Heart left ventricle (tissue), 16 donors: Measurements from ENCODE around the gene PIK3CA. TPM values are rescaled to one million over a fixed set of nuclear protein-coding genes. Genes with fewer than 3 reads are reported as not detected.

ENCODE experiments used
- ATAC-seq, 4 donors: fragments of 200-7000 bp; cut with Tn5 transposase; one replicate each; pipeline ENCODE4 v1.9.1; 2020 to 2022; ENCODE audit warnings: moderate library complexity in 4 of 4, mild to moderate bottlenecking in 3 of 4, moderate number of reproducible peaks in 1 of 4
- DNase-seq, 5 donors: peaks; one replicate each; pipeline ENCODE4 v3.0.0-alpha.2; 2020
- H3K27ac ChIP-seq, 12 donors: fragments of 200-600 bp; sonication (generic) in 4 of 12; one replicate each; pipeline versions ENCODE4 v1.5.0 to v1.8.0; 2016 to 2022; ENCODE audit warnings: mild to moderate bottlenecking in 2 of 12
- H3K27me3 ChIP-seq, 9 donors: fragments of 200-600 bp; sonication (generic) in 2 of 9; one replicate each; pipeline versions ENCODE4 v1.5.1 to v1.8.0; 2016 to 2022; ENCODE audit warnings: mild to moderate bottlenecking in 3 of 9
- H3K36me3 ChIP-seq, 9 donors: fragments of 200-600 bp; sonication (generic) in 2 of 9; one replicate each; pipeline versions ENCODE4 v1.5.0 to v1.8.0; 2018 to 2022; ENCODE audit warnings: mild to moderate bottlenecking in 2 of 9
- H3K4me1 ChIP-seq, 12 donors: fragments of 200-600 bp; sonication (generic) in 4 of 12; one replicate each; pipeline versions ENCODE4 v1.5.0 to v1.8.0; 2016 to 2022; ENCODE audit warnings: mild to moderate bottlenecking in 3 of 12
- H3K4me3 ChIP-seq, 12 donors: fragments of 200-600 bp; sonication (generic) in 4 of 12; one replicate each; pipeline versions ENCODE4 v1.5.0 to v1.8.0; 2017 to 2022; ENCODE audit warnings: mild to moderate bottlenecking in 9 of 12, moderate library complexity in 4 of 12
- H3K9me3 ChIP-seq, 12 donors: fragments of 200-600 bp; sonication (generic) in 4 of 12; one replicate each; pipeline versions ENCODE4 v1.5.0 to v1.8.0; 2016 to 2022; ENCODE audit warnings: mild to moderate bottlenecking in 1 of 12
- CTCF ChIP-seq, 12 donors: fragments of 200-600 bp; sonication (generic) in 4 of 12; IDR thresholded peaks; one replicate each; pipeline versions ENCODE4 v1.5.0 to v1.8.0; 2018 to 2022; ENCODE audit warnings: antibody characterized with exemption in 12 of 12, mild to moderate bottlenecking in 5 of 12
- POLR2A ChIP-seq, 2 donors: fragments of 450-650 bp; IDR thresholded peaks; one replicate each; pipeline ENCODE4 v1.6.1; 2017; ENCODE audit warnings: antibody characterized with exemption in 2 of 2, mild to moderate bottlenecking in 2 of 2, moderate library complexity in 2 of 2
- WGBS, 4 donors: extraction: QIAGEN DNeasy Blood & Tissue Kit in 2 of 4; methylation state at CpG; one replicate each; pipeline versions ENCODE4 v1.1.5 to v1.1.7; 2013 to 2018; 5-methylcytosine and 5-hydroxymethylcytosine counted together
- intact Hi-C, 10 donors: fragments of 100-400 bp; cut with DNase I; formaldehyde crosslinking; loops; one replicate each; pipeline versions ENCODE4 v1.11.1 to v1.14.2; 2022
- polyA plus RNA-seq, 2 donors: library from polyadenylated mRNA; stranded (reverse); fragments of 200-250 nt; gene quantifications; one replicate each; pipeline ENCODE4 v1.2.3, GENCODE V29; 2013
- total RNA-seq, 9 donors: library from RNA; depleted of rRNA in 2 of 9; stranded (reverse); fragments of >200 nt in 2 of 9; fragmentation: NEBNext Ultra II Directional in 3 of 9; extraction: Animal tissue kit (Norgen Biotek cat#: 25700) in 3 of 9; gene quantifications; one replicate each; pipeline versions ENCODE4 v1.1.0 to v1.2.4, GENCODE V29; 2016 to 2023
- donor health status: ischemic (EF 13 %, LVEDD 7.1; RV severe dilation, severe dysfunction).
- donor health status: healthy with polysubstance abuse.
- donor health status: DM: no; HTN: yes; CAD: no.
- donor health status: DM: no; HTN: no; CAD: no.
- donor health status: ischemic (EF 25% LVEDD 6.9; RV normal size, moderate dysfunction).
- donor health status: ischemic (EF 25% LVEDD 5.7; RV mildly dilated, moderate dysfunction).
- donor health status: healthy.
- donor health status: DM: yes; HTN: yes; CAD: no.
- donor health status: ischemic (EF 35%, LVEDD 5.7; RV mildly dilated, moderate dysfunction).
- donor health status: nonischemic (EF 11% LVEDD 7.7; RV severe dilation, severe dysfunction).
- donor health status: DM: yes; HTN: yes; CAD: no.
- donor health status: PGD.
- donor health status: ischemic (EF 29% LVEDD 5.4; RV normal size, mild dysfunction).
- donor health status: nonischemic (EF 23%, LVEDD 6.1; RV moderate dilation, normal function).

PIK3CA gene
- total and polyA plus RNA-seq, 11 donors, result 3.1 to 28.0 (median 18.7) TPM

GRCh38 chr3:179289295-179289694 lies 141.1 kb downstream of the PIK3CA start:
- Histone ChIP-seq H3K36me3 (no peaks in the 10 kb centered on the region), H3K27ac (no peak overlapping the region), H3K9me3 (no peaks in the 10 kb centered on the region), H3K4me3 (no peak overlapping the region), H3K27me3 (no peaks in the 10 kb centered on the region), H3K4me1 (no peaks in the 10 kb centered on the region)
- ATAC-seq (no peak), DNase-seq (no peak)
- no peak for TF ChIP-seq CTCF (IDR thresholded peaks at IDR 0.05)
- no peak for TF ChIP-seq POLR2A (IDR thresholded peaks at IDR 0.05)
- 62 to 70% (median 65%) methylated on average over 3 of the region's 3 CpGs for WGBS, 4 donors
- intact Hi-C loops, result no loop called here

Other genes starting within 250 kb of the PIK3CA start
- gene ZMAT3, start 76.5 kb upstream of the PIK3CA start, total RNA-seq, result 10 to 100 TPM; 10.5 to 23.2 (median 15.6) TPM
- gene ZMAT3, start 76.5 kb upstream of the PIK3CA start, polyA plus RNA-seq, result 1 to 10 TPM; 2.0 to 5.7 TPM
- gene KCNMB3, start 102.8 kb downstream of the PIK3CA start, total RNA-seq, result 1 to 10 TPM in 4 of 9 donors, under 1 TPM in 5; 0.40 to 1.6 (median 0.75) TPM
- 1 to 10 TPM; 1.3 to 1.6 TPM for gene KCNMB3, start 102.8 kb downstream of the PIK3CA start, polyA plus RNA-seq
- 10 to 100 TPM; 27.1 to 46.0 (median 30.7) TPM for gene ZNF639, start 174.7 kb downstream of the PIK3CA start, total RNA-seq
- 10 to 100 TPM in 1 of 2 donors, 1 to 10 TPM in 1; 9.2 to 24.1 TPM for gene ZNF639, start 174.7 kb downstream of the PIK3CA start, polyA plus RNA-seq
- 10 to 100 TPM; 28.5 to 78.0 (median 59.0) TPM for gene MFN1, start 199.4 kb downstream of the PIK3CA start, total RNA-seq
- 10 to 100 TPM; 10.8 to 33.1 TPM for gene MFN1, start 199.4 kb downstream of the PIK3CA start, polyA plus RNA-seq